Astrocyte (in vitro differentiated cells and primary cell): ENCODE data around the gene LTB4R.

Experiments used
- EZH2 ChIP-seq: IDR thresholded peaks from 2 replicates; pipeline ENCODE4 v1.6.1; 2012; ENCODE audit warnings: mild to moderate bottlenecking, low read length, inconsistent platforms; ENCODE audit not compliant: insufficient read depth
- TF ChIP-seq, protein P1 (sequence below): IDR thresholded peaks from 2 replicates; pipeline ENCODE4 v1.5.1; 2011; ENCODE audit warnings: low read depth, mild to moderate bottlenecking, inconsistent platforms, low read length, moderate library complexity; ENCODE audit not compliant: insufficient read depth

DNA sequence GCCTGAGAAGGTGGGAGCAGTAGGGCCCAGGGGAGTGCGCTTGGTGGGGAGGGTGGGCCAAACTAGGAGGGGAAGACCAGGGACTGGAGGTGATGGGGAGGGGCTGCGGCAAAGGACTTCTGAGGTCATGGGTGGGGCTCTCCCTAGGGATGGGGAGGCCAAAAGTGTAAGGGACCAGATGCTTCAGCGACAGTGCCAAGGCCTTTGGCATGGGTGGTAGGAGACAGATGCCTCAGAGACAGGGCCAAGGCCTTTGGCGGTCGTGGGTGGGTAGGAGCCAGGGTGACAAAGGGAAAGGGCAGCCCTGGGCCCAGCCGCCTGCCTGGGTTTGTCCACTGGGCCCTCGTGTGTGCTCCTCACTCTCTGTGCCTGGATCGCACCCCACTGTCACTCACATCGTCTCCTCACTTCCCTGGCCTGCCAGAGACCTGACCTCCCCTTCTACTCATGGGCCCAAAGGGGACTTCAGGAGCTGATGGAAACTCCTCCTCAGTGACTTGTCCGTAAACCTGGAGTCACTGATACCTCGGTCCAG is 26.7 kb upstream of the LTB4R start:
- TF ChIP-seq, protein P1, sequence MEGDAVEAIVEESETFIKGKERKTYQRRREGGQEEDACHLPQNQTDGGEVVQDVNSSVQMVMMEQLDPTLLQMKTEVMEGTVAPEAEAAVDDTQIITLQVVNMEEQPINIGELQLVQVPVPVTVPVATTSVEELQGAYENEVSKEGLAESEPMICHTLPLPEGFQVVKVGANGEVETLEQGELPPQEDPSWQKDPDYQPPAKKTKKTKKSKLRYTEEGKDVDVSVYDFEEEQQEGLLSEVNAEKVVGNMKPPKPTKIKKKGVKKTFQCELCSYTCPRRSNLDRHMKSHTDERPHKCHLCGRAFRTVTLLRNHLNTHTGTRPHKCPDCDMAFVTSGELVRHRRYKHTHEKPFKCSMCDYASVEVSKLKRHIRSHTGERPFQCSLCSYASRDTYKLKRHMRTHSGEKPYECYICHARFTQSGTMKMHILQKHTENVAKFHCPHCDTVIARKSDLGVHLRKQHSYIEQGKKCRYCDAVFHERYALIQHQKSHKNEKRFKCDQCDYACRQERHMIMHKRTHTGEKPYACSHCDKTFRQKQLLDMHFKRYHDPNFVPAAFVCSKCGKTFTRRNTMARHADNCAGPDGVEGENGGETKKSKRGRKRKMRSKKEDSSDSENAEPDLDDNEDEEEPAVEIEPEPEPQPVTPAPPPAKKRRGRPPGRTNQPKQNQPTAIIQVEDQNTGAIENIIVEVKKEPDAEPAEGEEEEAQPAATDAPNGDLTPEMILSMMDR = no peak
- no peak for TF ChIP-seq EZH2
